Measurements from ENCODE around the gene MGAT4D.
"Not testable (repeated sequence)": the region's sequence is repeated elsewhere in the genome, so short reads cannot be mapped to it uniquely, and the experiment has no call there.

Gene MGAT4D

DNA sequence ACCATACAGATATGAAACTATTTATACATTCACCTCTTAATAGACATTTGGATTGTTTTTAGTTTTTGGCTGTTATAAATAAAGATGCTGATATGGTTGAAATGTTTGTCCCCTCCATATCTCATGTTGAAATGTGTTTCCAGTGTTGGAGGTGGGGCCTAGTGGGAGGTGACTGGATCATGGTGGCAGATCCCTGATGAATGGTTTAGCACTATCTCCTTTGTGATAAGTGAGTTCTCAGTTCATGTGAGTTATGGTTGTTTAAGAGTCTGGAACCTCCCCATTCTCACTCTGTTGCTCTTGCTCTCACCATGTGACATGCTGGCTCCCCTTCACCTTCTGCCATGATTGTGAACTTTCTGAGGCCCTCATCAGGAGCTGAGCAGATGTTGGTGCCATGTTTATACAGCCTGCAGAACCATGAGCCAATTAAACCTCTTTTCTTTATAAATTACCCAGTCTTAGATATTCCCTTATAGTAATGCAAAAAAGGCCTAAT is 58.4 kb downstream of the MGAT4D start:
- no peak for DNase-seq (ENCODE audit: low spot score)

DNA sequence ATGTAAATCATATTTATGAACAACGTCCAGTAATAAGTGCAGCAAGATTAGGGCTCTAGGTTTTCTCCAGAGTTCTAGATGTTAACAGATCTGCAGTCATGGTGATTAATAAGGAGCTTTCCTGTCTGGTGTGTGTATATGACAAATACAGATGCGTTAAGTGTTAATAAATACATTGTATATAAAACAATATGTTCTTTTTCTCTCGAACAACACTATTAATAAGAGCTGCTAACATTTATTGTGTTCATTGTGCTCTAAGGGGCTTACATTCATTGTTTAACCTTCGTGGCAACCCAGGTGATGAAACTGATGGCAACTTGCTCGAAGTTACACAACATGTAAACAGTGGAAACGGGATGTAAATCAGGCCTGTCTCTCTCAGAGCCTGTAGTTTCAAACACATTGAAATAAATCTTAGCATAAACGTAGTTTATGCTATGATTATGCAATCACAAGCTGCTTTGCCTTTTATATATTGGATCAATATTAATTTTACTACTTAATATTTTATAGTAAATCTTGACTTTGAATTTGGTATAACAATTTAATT is 70.1 kb downstream of the MGAT4D start:
- no peak for DNase-seq (ENCODE audit: low spot score)

DNA sequence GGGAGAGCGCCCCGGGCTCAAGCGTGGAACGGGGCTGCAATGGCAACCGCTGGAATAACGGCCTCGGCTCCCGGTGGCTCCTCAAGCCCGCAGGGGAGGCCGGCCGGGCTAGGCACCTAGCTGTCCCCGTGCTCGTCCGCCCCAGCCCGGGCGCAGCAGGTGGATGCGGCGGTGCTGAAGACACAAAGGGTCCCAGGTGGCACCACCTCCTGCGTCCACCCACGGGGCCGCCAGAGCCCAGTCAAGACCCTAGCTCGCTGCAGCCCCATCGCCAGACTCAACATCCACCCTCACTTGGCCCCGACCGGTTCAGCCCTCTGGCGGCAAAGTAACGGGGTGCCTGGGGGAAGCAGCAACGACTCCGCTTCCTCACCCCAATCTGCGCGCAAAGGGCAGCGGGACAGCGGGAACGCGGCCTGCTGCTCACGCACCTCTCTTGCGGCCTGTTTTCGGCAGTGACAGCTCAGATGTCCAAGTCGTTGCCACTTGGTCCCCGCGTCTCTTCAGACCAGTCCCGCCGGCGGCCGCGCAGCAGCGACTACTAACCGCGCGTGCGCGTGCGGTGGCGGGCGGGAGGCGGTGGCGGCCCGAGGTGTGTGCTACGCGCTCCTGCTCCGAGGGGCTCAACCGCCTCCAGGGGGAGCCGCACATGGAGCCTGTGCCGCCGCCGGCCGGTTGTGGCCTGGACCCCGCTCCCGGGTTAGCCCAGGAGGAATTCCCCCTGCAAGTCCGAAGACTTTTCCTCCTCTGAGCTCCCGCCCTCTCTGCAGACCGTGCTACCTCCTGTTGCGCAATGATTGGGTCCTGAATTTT is 70.8 kb downstream of the MGAT4D start, which contains the start of gene CLGN:
TSS of gene CLGN (minus strand) at position 543 of the 813 bp plus-strand sequence. CDS start 14,570 bp downstream, outside the sequence.
- DNase-seq (ENCODE audit: low spot score), result peak; percentile 49

- no peak for DNase-seq (ENCODE audit: low spot score)
Observed at GRCh38 chr4:140426610-140427105, 71.4 kb downstream of the MGAT4D start.

- DNase-seq (ENCODE audit: low spot score), result no peak
Observed at GRCh38 chr4:140423106-140423505, 75.0 kb downstream of the MGAT4D start.

GRCh38 chr4:140413130-140413969 is 84.7 kb downstream of the MGAT4D start:
- not testable (repeated sequence) for DNase-seq (ENCODE audit: low spot score)

DNA sequence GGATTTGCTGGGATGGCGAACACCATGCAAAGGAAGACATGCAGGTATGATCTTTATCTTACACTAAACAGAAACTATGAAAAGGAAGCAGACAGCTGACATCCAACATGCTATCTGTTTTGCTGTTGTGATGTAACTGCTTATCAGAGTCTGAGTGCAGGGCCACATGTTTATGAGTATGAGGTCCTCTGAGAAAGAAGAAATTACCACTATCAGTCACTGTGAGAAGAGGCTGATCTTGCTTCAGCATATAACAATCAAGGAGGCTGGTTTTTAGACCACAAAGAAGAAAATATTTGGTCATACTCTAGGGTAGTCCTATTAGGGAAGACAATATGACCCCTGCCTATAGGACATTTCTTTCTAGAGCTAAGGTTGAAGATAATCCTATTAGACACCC is 89.1 kb downstream of the MGAT4D start:
- no peak for DNase-seq (ENCODE audit: low spot score)

DNA sequence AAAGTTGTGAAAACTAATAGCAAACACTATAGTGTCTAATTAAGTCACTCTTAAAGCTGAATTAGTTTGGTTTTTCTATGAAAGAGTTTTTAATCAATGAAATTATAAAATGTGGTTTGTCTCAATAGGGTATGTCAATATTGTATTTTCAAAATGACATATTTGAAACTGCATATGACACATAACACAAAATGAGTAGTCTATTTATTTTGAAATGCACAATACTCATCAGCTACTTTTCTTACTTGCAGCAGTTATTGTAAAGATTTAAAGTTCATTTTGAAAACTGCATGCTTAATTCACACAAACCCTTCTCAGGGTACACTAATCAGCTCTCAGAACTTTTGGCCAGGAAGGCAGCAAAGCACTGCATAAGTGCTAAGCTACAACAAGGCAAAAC is 91.8 kb downstream of the MGAT4D start:
- no peak for DNase-seq (ENCODE audit: low spot score)

GRCh38 chr4:140400111-140400510 is 98.0 kb downstream of the MGAT4D start:
- no peak for DNase-seq (ENCODE audit: low spot score)

GRCh38 chr4:140395668-140396067 is 102.4 kb downstream of the MGAT4D start:
- no peak for DNase-seq (ENCODE audit: low spot score)
